Testis (tissue), 2 donors: Measurements from ENCODE around the gene FMNL3.

ENCODE experiments used
- CTCF ChIP-seq, 3 experiments: fragments of 450-650 bp in 2 of 3; fragments of 200-600 bp in 1 of 3; sonication (generic) in 1 of 3; IDR thresholded peaks; one replicate each; pipeline ENCODE4 v1.5.1; 2016 to 2019; ENCODE audit warnings: antibody characterized with exemption in 3 of 3, mild to moderate bottlenecking in 2 of 3, moderate library complexity in 1 of 3
- POLR2A ChIP-seq: fragments of 450-650 bp; IDR thresholded peaks from one replicate; pipeline ENCODE4 v1.6.1; 2017; ENCODE audit warnings: antibody characterized with exemption, mild to moderate bottlenecking, moderate library complexity

GRCh38 chr12:49728446-49728845 lies 21.2 kb upstream of the FMNL3 start:
- TF ChIP-seq CTCF (IDR thresholded peaks at IDR 0.05) = no peak
- TF ChIP-seq POLR2A = no peak
